Stimulated activated CD8-positive, alpha-beta memory T cell treated with anti-CD3 and anti-CD28 coated beads, Interleukin-7, amount 100 ng/mL, for 1 hour (primary cell): ENCODE measurements around the gene ZNF821.
"Not testable (repeated sequence)": the region's sequence is repeated elsewhere in the genome, so short reads cannot be mapped to it uniquely, and the experiment has no call there.

ENCODE experiments used
- DNase-seq, 2 donors: peaks; one replicate each; pipeline ENCODE4 v3.0.0-alpha.2; 2020; ENCODE audit warnings: low read depth in 2 of 2

The ZNF821 gene

GRCh38 chr16:71859762-71860521 lies 24.0 kb downstream of the ZNF821 start:
- no peak for DNase-seq

- no peak for DNase-seq
These were observed 27.9 kb downstream of the ZNF821 start for GRCh38 chr16:71855937-71856662.

GRCh38 chr16:71854369-71854948 lies 29.5 kb downstream of the ZNF821 start:
- DNase-seq: no peak

- no peak for DNase-seq
These were observed 30.6 kb downstream of the ZNF821 start for GRCh38 chr16:71853413-71853812.

GRCh38 chr16:71852561-71852960 lies 31.4 kb downstream of the ZNF821 start:
- no peak for DNase-seq

GRCh38 chr16:71852158-71852557 lies 31.8 kb downstream of the ZNF821 start:
- DNase-seq: no peak

- DNase-seq: no peak
These were observed 32.2 kb downstream of the ZNF821 start for GRCh38 chr16:71851746-71852145.

GRCh38 chr16:71848622-71849021 lies 35.4 kb downstream of the ZNF821 start:
- no peak for DNase-seq

GRCh38 chr16:71847096-71847495 lies 36.9 kb downstream of the ZNF821 start:
- DNase-seq: no peak

- no peak for DNase-seq
These were observed 37.6 kb downstream of the ZNF821 start for GRCh38 chr16:71846431-71846830.

- DNase-seq: peak; percentile 88 to 93
These were observed 38.1 kb downstream of the ZNF821 start, which contains the start of gene ATXN1L for GRCh38 chr16:71845639-71846430. Gene ATXN1L (plus strand): TSS chr16:71845976. CDS start chr16:71849741, 3,765 bp downstream.

- DNase-seq: no peak
These were observed 40.4 kb downstream of the ZNF821 start for GRCh38 chr16:71843572-71843971.

GRCh38 chr16:71840052-71840451 lies 43.9 kb downstream of the ZNF821 start:
- no peak for DNase-seq

GRCh38 chr16:71837150-71837549 lies 46.8 kb downstream of the ZNF821 start:
- DNase-seq: no peak

- DNase-seq: no peak
These were observed 49.7 kb downstream of the ZNF821 start for GRCh38 chr16:71834291-71834690.

GRCh38 chr16:71832112-71832511 lies 51.9 kb downstream of the ZNF821 start:
- not testable (repeated sequence) for DNase-seq

GRCh38 chr16:71831698-71832097 lies 52.3 kb downstream of the ZNF821 start:
- DNase-seq: not testable (repeated sequence)

GRCh38 chr16:71830359-71830758 lies 53.6 kb downstream of the ZNF821 start:
- no peak for DNase-seq

GRCh38 chr16:71826533-71827017 lies 57.4 kb downstream of the ZNF821 start:
- DNase-seq: no peak

- not testable (repeated sequence) for DNase-seq
These were observed 66.9 kb downstream of the ZNF821 start for GRCh38 chr16:71817155-71817500.

- DNase-seq: no peak
These were observed 72.7 kb downstream of the ZNF821 start for GRCh38 chr16:71811261-71811803.

GRCh38 chr16:71810155-71810530 lies 73.8 kb downstream of the ZNF821 start:
- not testable (repeated sequence) for DNase-seq
